ENCODE results near the gene CD48.

CD48 gene

DNA sequence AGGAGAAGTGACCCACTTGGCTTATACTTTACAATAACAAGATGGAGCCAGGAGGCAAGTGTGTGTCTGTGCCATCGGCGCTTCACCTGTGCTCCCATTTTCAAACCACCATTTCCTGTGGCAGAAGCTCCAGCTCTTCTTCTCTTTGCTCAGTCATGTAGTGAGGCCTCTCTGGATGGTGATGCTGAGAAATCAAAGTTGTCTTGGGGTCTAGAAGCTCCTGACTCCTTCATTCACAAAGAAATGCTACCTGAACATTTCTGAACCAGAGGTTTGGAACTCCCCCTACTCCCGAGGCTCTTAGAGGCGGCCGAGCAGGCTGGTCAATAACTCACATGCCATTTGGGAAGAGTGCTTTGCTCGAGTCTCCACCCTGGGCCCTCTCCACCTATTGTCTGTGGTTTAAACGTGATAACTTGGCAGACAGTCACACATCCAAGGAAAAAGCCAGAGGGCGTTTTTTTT lies 82.8 kb downstream of the CD48 start:
- no peak overlapping the region for H3K27ac ChIP-seq
- H3K4me3 ChIP-seq: no peak overlapping the region
- no peak for DNase-seq (ENCODE audit: low spot score)

More for the DNA sequence above, 82.8 kb downstream of the CD48 start:
- no peak for TF ChIP-seq CTCF (IDR thresholded peaks at IDR 0.05)
